NCI-H2227 (cell line): Measurements from ENCODE around the gene HMGXB3.

Source experiments
- DNase-seq: peaks from one replicate; lab custom pipeline; 2025; ENCODE audit not compliant: unreplicated experiment; lab: John Stamatoyannopoulos, UW

Gene HMGXB3

GRCh38 chr5:150000256-150000989 is at the start of gene HMGXB3, which contains the start of gene TIGD6:
TSS of gene HMGXB3 (plus strand) at chr5:150000739. CDS start at chr5:150004853, 4,114 bp downstream.
TSS of gene TIGD6 (minus strand) at chr5:150000654. CDS start at chr5:149996348, 4,306 bp downstream.
- peak; percentile 92 for DNase-seq

GRCh38 chr5:149951138-149951749 is 49.3 kb upstream of the HMGXB3 start:
- DNase-seq, result no peak

- no peak for DNase-seq
Observed at GRCh38 chr5:149953436-149954121, 47.0 kb upstream of the HMGXB3 start.

GRCh38 chr5:149954798-149955197 is 45.7 kb upstream of the HMGXB3 start:
- DNase-seq, result no peak

- DNase-seq, result no peak
Observed at GRCh38 chr5:149956685-149957084, 43.9 kb upstream of the HMGXB3 start.

- DNase-seq, result no peak
Observed at GRCh38 chr5:149957855-149958254, 42.7 kb upstream of the HMGXB3 start.

- DNase-seq, result peak; percentile 43
Observed at GRCh38 chr5:149959406-149960236, 40.9 kb upstream of the HMGXB3 start.

- peak; percentile 95 for DNase-seq
Observed at GRCh38 chr5:149960272-149961185, 40.0 kb upstream of the HMGXB3 start, which contains the start of gene SLC26A2. TSS of gene SLC26A2 (plus strand) at chr5:149960758. CDS start at chr5:149977653, 16,895 bp downstream.

GRCh38 chr5:149961186-149961685 is 39.3 kb upstream of the HMGXB3 start:
- DNase-seq, result no peak

- peak; percentile 49 for DNase-seq
Observed at GRCh38 chr5:149961957-149962409, 38.6 kb upstream of the HMGXB3 start.

GRCh38 chr5:149962601-149963300 is 37.8 kb upstream of the HMGXB3 start:
- no peak for DNase-seq

- DNase-seq, result no peak
Observed at GRCh38 chr5:149963729-149964128, 36.8 kb upstream of the HMGXB3 start.

- DNase-seq, result no peak
Observed at GRCh38 chr5:149966946-149967345, 33.6 kb upstream of the HMGXB3 start.

GRCh38 chr5:149969181-149969930 is 31.2 kb upstream of the HMGXB3 start:
- DNase-seq, result no peak

GRCh38 chr5:149975409-149975808 is 25.1 kb upstream of the HMGXB3 start:
- DNase-seq, result no peak

GRCh38 chr5:149979896-149980295 is 20.6 kb upstream of the HMGXB3 start:
- DNase-seq, result no peak

- no peak for DNase-seq
Observed at GRCh38 chr5:149981206-149981605, 19.3 kb upstream of the HMGXB3 start.

- no peak for DNase-seq
Observed at GRCh38 chr5:149982505-149982904, 18.0 kb upstream of the HMGXB3 start.
